Measurements from ENCODE around the gene CENPT. TPM values are rescaled to one million over a fixed set of nuclear protein-coding genes. Genes with fewer than 3 reads are reported as not detected.
A peak's percentile ranks its signal among the peaks of the same experiment; 100 is the strongest.

The CENPT gene
- total RNA-seq, 6 donors from 2014 or later: 30.6 to 201 (median 50.6) TPM

DNA sequence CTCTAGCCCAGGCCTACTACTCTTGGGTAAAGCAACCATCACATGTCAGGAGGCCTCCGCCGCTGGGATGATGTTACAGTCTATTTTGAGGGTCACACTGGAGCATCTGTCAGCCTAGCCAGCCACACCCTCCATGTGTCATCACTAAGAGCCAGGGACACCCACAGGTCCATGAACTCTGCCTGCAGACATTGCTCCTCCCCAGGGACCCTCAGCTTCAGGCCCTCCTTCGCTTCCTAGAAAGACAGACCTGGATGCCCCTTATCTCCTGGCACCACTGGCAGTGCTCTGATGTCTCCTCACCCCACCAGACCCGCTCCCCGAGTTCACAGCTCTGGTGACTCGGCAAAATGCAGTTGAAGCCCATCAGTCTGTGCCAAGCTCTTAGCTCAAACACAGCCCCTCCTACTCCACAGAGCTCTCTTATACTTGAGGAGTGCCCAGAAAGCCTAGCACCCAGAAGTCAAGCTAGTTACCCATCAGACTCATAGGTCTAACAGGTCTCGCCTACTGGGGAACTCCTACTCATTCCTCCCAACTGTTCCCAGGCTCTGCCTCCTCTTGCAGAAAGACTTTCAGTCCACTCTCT is 47.1 kb downstream of the CENPT start:
- ATAC-seq (ENCODE audit: low FRiP score in 2 of 2): peak in 1 of 2 donors; percentile 78
- H3K27me3 ChIP-seq: no peaks in the 10 kb centered on the region
- TF ChIP-seq EP300 (IDR thresholded peaks at IDR 0.05) (no peak), POLR2A (IDR thresholded peaks at IDR 0.05) (no peak), POLR2AphosphoS5 (IDR thresholded peaks at IDR 0.05) (no peak)
- TF ChIP-seq, protein P1, sequence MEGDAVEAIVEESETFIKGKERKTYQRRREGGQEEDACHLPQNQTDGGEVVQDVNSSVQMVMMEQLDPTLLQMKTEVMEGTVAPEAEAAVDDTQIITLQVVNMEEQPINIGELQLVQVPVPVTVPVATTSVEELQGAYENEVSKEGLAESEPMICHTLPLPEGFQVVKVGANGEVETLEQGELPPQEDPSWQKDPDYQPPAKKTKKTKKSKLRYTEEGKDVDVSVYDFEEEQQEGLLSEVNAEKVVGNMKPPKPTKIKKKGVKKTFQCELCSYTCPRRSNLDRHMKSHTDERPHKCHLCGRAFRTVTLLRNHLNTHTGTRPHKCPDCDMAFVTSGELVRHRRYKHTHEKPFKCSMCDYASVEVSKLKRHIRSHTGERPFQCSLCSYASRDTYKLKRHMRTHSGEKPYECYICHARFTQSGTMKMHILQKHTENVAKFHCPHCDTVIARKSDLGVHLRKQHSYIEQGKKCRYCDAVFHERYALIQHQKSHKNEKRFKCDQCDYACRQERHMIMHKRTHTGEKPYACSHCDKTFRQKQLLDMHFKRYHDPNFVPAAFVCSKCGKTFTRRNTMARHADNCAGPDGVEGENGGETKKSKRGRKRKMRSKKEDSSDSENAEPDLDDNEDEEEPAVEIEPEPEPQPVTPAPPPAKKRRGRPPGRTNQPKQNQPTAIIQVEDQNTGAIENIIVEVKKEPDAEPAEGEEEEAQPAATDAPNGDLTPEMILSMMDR (IDR thresholded peaks at IDR 0.05): no peak
- H3K9me3 ChIP-seq: no peaks in the 10 kb centered on the region
- no peak overlapping the region for H3K4me3 ChIP-seq
- no peak overlapping the region for H3K27ac ChIP-seq
- H3K4me1 ChIP-seq: peaks cover 17 to 28% (median 24%) of the 10 kb centered on the region in 4 donors
- peaks cover 0 to 34% (median 12%) of the 10 kb centered on the region in 4 donors for H3K36me3 ChIP-seq
- 86 to 89% methylated on average over 7 of the region's 7 CpGs for WGBS, 2 donors
- no peak for DNase-seq

GRCh38 chr16:67796099-67796718 is 51.3 kb downstream of the CENPT start:
- no peak overlapping the region for H3K27ac ChIP-seq
- TF ChIP-seq POLR2AphosphoS5 (IDR thresholded peaks at IDR 0.05) (no peak), EP300 (IDR thresholded peaks at IDR 0.05) (no peak), POLR2A (IDR thresholded peaks at IDR 0.05) (no peak)
- TF ChIP-seq, protein P1 (IDR thresholded peaks at IDR 0.05): no peak
- H3K4me3 ChIP-seq: no peak overlapping the region
- WGBS, 2 donors: 97 to 99% methylated on average over 5 of the region's 5 CpGs
- peaks cover 0 to 8% (median 4%) of the 10 kb centered on the region in 4 donors for H3K36me3 ChIP-seq
- DNase-seq (no peak), ATAC-seq (ENCODE audit: low FRiP score in 2 of 2) (no peak)
- no peaks in the 10 kb centered on the region for H3K27me3 ChIP-seq
- H3K4me1 ChIP-seq: peaks cover 0 to 10% (median 8%) of the 10 kb centered on the region in 4 donors
- H3K9me3 ChIP-seq: no peaks in the 10 kb centered on the region

DNA sequence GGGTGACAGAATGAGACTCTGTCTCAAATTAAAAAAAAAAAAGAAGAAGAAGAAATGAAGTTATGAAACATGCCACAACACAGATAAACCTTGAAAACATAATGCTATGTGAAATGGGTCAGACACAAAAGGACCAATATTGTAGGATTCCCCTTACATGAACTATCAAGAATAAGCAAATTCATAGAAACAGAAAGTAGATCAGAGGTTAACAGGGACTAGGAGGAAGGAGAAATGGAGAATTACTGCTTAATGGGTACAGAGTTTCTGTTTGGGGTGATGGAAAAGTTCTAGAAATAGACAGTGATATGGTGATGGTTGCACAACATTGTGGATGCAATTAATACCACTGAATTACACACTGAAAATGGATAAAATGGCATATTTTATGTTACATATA is 57.4 kb downstream of the CENPT start:
- Histone ChIP-seq H3K4me3 (no peak overlapping the region), H3K4me1 (peaks cover 0 to 6% (median 0%) of the 10 kb centered on the region in 4 donors), H3K9me3 (no peaks in the 10 kb centered on the region), H3K27ac (no peak overlapping the region), H3K36me3 (no peaks in the 10 kb centered on the region), H3K27me3 (no peaks in the 10 kb centered on the region)
- ATAC-seq (ENCODE audit: low FRiP score in 2 of 2): no peak
- TF ChIP-seq, protein P1 (IDR thresholded peaks at IDR 0.05): no peak
- TF ChIP-seq EP300 (IDR thresholded peaks at IDR 0.05) (no peak), POLR2AphosphoS5 (IDR thresholded peaks at IDR 0.05) (no peak), POLR2A (IDR thresholded peaks at IDR 0.05) (no peak)
- no peak for DNase-seq

- Histone ChIP-seq H3K27me3 (no peaks in the 10 kb centered on the region), H3K27ac (no peak overlapping the region), H3K9me3 (no peaks in the 10 kb centered on the region), H3K4me3 (no peak overlapping the region), H3K36me3 (no peaks in the 10 kb centered on the region), H3K4me1 (peaks cover 0 to 22% (median 13%) of the 10 kb centered on the region in 4 donors)
- DNase-seq: no peak
- ATAC-seq (ENCODE audit: low FRiP score in 2 of 2): no peak
- TF ChIP-seq POLR2A (IDR thresholded peaks at IDR 0.05): no peak
- no peak for TF ChIP-seq POLR2AphosphoS5 (IDR thresholded peaks at IDR 0.05)
- TF ChIP-seq, protein P1 (IDR thresholded peaks at IDR 0.05): no peak
- 87 to 90% methylated on average over 5 of the region's 5 CpGs for WGBS, 2 donors
Observed at GRCh38 chr16:67786491-67786890, 61.0 kb downstream of the CENPT start.

DNA sequence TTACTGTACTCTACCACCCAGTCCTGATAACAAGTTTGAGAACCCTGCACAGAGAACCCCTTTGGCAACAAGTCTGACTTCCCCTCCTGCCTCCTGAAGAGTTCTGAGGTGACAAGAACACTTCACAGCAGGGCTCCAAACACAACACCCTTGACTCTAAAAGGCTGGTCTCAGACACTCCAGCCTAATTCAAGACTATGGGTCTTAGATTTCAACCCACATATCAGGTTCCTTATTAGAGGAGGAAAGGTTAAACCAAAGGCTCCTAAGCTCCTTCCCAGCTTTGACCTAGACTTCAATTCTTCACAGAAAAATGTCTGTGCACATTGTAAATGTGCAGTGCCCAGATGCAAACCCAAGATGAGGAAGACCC is 64.2 kb downstream of the CENPT start:
- ATAC-seq (ENCODE audit: low FRiP score in 2 of 2): no peak
- Histone ChIP-seq H3K27me3 (no peaks in the 10 kb centered on the region), H3K4me3 (no peak overlapping the region), H3K4me1 (peaks cover 0 to 43% (median 22%) of the 10 kb centered on the region in 4 donors), H3K27ac (no peak overlapping the region), H3K36me3 (no peaks in the 10 kb centered on the region), H3K9me3 (no peaks in the 10 kb centered on the region)
- no peak for DNase-seq
- TF ChIP-seq POLR2A (IDR thresholded peaks at IDR 0.05) (no peak), EP300 (IDR thresholded peaks at IDR 0.05) (no peak), POLR2AphosphoS5 (IDR thresholded peaks at IDR 0.05) (no peak)
- TF ChIP-seq, protein P1 (IDR thresholded peaks at IDR 0.05): no peak

All from upper lobe of left lung (tissue), 6 donors.